ENCODE results near the gene GRIP2. TPM values are rescaled to one million over a fixed set of nuclear protein-coding genes. Genes with fewer than 3 reads are reported as not detected.

Gene GRIP2
- total RNA-seq, 2 experiments from 2014 or later = not detected

- Histone ChIP-seq H3K36me3 (ENCODE audit: insufficient read depth, low read length) (peaks cover 98% of the 10 kb centered on the region), H3K9me3 (ENCODE audit: low read length) (no peaks in the 10 kb centered on the region), H2AFZ (ENCODE audit: low read length) (no peak overlapping the region), H3K4me1 (ENCODE audit: insufficient read depth, low read length, poor library complexity, severe bottlenecking) (no peaks in the 10 kb centered on the region), H3K9me2 (ENCODE audit: insufficient read depth, low read length) (no peaks in the 10 kb centered on the region), H3K79me2 (ENCODE audit: insufficient read depth, low read depth, low read length) (no peaks in the 10 kb centered on the region), H3K4me3 (ENCODE audit: low read depth, low read length, poor library complexity, severe bottlenecking) (no peak overlapping the region), H4K20me1 (ENCODE audit: insufficient read depth, low read length) (no peaks in the 10 kb centered on the region), H3K4me2 (ENCODE audit: low read length) (no peak overlapping the region), H3K27ac (ENCODE audit: low read depth, low read length, poor library complexity, severe bottlenecking) (no peak overlapping the region)
- no peak for TF ChIP-seq EZH2phosphoT487 (IDR thresholded peaks at IDR 0.05; ENCODE audit: borderline replicate concordance, low read depth, low read length)
- TF ChIP-seq, protein P1, sequence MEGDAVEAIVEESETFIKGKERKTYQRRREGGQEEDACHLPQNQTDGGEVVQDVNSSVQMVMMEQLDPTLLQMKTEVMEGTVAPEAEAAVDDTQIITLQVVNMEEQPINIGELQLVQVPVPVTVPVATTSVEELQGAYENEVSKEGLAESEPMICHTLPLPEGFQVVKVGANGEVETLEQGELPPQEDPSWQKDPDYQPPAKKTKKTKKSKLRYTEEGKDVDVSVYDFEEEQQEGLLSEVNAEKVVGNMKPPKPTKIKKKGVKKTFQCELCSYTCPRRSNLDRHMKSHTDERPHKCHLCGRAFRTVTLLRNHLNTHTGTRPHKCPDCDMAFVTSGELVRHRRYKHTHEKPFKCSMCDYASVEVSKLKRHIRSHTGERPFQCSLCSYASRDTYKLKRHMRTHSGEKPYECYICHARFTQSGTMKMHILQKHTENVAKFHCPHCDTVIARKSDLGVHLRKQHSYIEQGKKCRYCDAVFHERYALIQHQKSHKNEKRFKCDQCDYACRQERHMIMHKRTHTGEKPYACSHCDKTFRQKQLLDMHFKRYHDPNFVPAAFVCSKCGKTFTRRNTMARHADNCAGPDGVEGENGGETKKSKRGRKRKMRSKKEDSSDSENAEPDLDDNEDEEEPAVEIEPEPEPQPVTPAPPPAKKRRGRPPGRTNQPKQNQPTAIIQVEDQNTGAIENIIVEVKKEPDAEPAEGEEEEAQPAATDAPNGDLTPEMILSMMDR (conservative IDR thresholded peaks at IDR 0.05; ENCODE audit: low read length) = no peak
- intact Hi-C loops (cut with micrococcal nuclease; ENCODE audit: unreplicated experiment) = no loop called here
- ChIA-PET POLR2A (interaction anchor here (0.5 to 2.0 kb wide), 9 partner anchors 22 to 567 kb away, joined by 3 to 8 read pairs (median 3); partner anchors contain the start of gene SLC6A6), CTCF (ENCODE audit: unreplicated experiment) (interaction anchor here (0.8 to 1.4 kb wide), 3 partner anchors 26 to 127 kb away, joined by 3 to 4 read pairs (median 4); no protein-coding TSS in a partner anchor)
- DNase-seq (ENCODE audit: low spot score) = no peak
- no TSS peak for BruUV-seq (replicated peaks)
These were observed 81.5 kb downstream of the GRIP2 start for GRCh38 chr3:14458434-14459275.

DNA sequence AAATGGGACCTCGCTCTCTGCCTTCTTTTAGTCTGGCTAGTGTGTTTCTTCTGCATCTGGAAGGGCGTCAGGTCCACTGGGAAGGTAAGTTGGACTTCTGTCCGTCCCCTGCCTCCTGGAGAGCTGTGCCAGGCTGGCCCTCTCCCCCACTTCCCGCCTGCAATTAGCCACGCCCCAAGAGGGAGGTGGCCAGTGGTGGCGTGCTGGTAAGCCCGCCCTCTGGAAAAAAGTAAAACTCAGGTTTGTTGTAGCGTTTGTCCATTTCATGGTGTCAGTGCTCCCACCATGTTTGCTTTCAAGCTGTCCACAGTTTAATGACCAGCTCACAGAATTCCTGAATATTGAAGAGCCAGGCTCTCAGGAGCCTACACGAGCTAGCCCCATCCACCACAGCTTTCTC, 82.1 kb downstream of the GRIP2 start:
- Histone ChIP-seq H2AFZ (ENCODE audit: low read length) (no peak overlapping the region), H3K9me3 (ENCODE audit: low read length) (no peaks in the 10 kb centered on the region), H4K20me1 (ENCODE audit: insufficient read depth, low read length) (no peaks in the 10 kb centered on the region), H3K79me2 (ENCODE audit: insufficient read depth, low read depth, low read length) (no peaks in the 10 kb centered on the region), H3K4me1 (ENCODE audit: insufficient read depth, low read length, poor library complexity, severe bottlenecking) (no peaks in the 10 kb centered on the region), H3K36me3 (ENCODE audit: insufficient read depth, low read length) (peaks cover 98% of the 10 kb centered on the region), H3K27ac (ENCODE audit: low read depth, low read length, poor library complexity, severe bottlenecking) (no peak overlapping the region), H3K4me2 (ENCODE audit: low read length) (no peak overlapping the region), H3K9me2 (ENCODE audit: insufficient read depth, low read length) (no peaks in the 10 kb centered on the region), H3K4me3 (ENCODE audit: low read depth, low read length, poor library complexity, severe bottlenecking) (no peak overlapping the region)
- DNase-seq (ENCODE audit: low spot score) = no peak
- no TSS peak for BruUV-seq (replicated peaks)
- intact Hi-C loops (cut with micrococcal nuclease; ENCODE audit: unreplicated experiment) = no loop called here
- TF ChIP-seq, protein P1 (conservative IDR thresholded peaks at IDR 0.05; ENCODE audit: low read length) = no peak
- TF ChIP-seq EZH2phosphoT487 (IDR thresholded peaks at IDR 0.05; ENCODE audit: borderline replicate concordance, low read depth, low read length) = no peak
- POLR2A ChIA-PET = interaction anchor here (0.9 to 2.0 kb wide), 6 partner anchors 21 to 567 kb away, joined by 3 to 8 read pairs (median 4); partner anchors contain the start of gene SLC6A6
- CTCF ChIA-PET (ENCODE audit: unreplicated experiment) = interaction anchor here (0.5 to 1.4 kb wide), 3 partner anchors 26 to 243 kb away, joined by 3 to 4 read pairs (median 4); no protein-coding TSS in a partner anchor

All from OCI-LY7 (cell line).